ENCODE results near the gene PLCB4. TPM values are rescaled to one million over a fixed set of nuclear protein-coding genes. Genes with fewer than 3 reads are reported as not detected.

PLCB4 gene
- total RNA-seq, result 1.5 and 29.9 TPM in 2 replicates

GRCh38 chr20:9068841-9069663, at the start of gene PLCB4:
Gene PLCB4 (plus strand): TSS chr20:9069087. CDS start chr20:9307815, 238,728 bp downstream.

GRCh38 chr20:9514461-9515213, 445.8 kb downstream of the PLCB4 start, which contains the start of gene LAMP5:
Gene LAMP5 (plus strand): TSS chr20:9514590. CDS start chr20:9514853, 263 bp downstream.

